Breast epithelium (tissue), 3 donors: Measurements from ENCODE around the gene GRIK1.

Experiments used
- POLR2A ChIP-seq: fragments of 450-650 bp; IDR thresholded peaks from one replicate; pipeline ENCODE4 v1.6.1; 2016; ENCODE audit warnings: antibody characterized with exemption, mild to moderate bottlenecking, moderate library complexity
- TF ChIP-seq, protein P1 (sequence below), 3 donors: fragments of 450-650 bp; IDR thresholded peaks; one replicate each; pipeline ENCODE4 v1.5.1; 2016 to 2017; ENCODE audit warnings: antibody characterized with exemption in 3 of 3, mild to moderate bottlenecking in 3 of 3, moderate library complexity in 3 of 3

DNA sequence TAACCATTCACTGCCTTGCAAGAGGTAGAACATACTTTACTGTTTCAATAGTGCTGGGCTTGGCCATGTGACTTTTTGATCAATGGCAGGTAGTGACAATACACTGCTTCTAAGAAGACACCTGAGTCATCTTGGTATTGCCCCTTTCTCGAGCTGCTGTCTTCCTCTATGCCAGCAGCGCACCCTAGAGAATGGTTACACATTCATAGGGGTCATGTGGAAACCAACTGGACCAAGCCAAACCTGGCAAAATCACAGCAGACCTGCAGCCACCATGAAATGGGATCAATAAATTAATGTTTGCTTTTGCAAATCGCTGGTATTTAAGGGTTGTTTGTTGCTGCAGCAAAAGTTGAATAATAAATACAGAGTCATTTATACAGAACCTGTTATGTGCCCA, 122.3 kb downstream of the GRIK1 start:
- no peak for TF ChIP-seq POLR2A
- TF ChIP-seq, protein P1, sequence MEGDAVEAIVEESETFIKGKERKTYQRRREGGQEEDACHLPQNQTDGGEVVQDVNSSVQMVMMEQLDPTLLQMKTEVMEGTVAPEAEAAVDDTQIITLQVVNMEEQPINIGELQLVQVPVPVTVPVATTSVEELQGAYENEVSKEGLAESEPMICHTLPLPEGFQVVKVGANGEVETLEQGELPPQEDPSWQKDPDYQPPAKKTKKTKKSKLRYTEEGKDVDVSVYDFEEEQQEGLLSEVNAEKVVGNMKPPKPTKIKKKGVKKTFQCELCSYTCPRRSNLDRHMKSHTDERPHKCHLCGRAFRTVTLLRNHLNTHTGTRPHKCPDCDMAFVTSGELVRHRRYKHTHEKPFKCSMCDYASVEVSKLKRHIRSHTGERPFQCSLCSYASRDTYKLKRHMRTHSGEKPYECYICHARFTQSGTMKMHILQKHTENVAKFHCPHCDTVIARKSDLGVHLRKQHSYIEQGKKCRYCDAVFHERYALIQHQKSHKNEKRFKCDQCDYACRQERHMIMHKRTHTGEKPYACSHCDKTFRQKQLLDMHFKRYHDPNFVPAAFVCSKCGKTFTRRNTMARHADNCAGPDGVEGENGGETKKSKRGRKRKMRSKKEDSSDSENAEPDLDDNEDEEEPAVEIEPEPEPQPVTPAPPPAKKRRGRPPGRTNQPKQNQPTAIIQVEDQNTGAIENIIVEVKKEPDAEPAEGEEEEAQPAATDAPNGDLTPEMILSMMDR (IDR thresholded peaks at IDR 0.05), result no peak
